Adipose tissue (tissue), 3 donors: ENCODE measurements around the gene HSDL1. TPM values are rescaled to one million over a fixed set of nuclear protein-coding genes. Genes with fewer than 3 reads are reported as not detected.
"Not testable (repeated sequence)": the region's sequence is repeated elsewhere in the genome, so short reads cannot be mapped to it uniquely, and the experiment has no call there.

Experiments used
- H3K27ac ChIP-seq: one replicate; pipeline ENCODE4 v1.5.1; 2013; ENCODE audit warnings: low read depth, low read length
- WGBS, 3 donors: extraction: QIAGEN DNeasy Blood & Tissue Kit; methylation state at CpG; one replicate each; pipeline ENCODE4 v1.1.7; 2013; 5-methylcytosine and 5-hydroxymethylcytosine counted together
- polyA plus RNA-seq, 3 donors: library from polyadenylated mRNA; stranded (reverse); fragments of 200-250 nt; gene quantifications; one replicate each; pipeline ENCODE4 v1.2.3, GENCODE V29; 2013
- donor health status: healthy with polysubstance abuse.
- donor health status: Bipolar disorder and iron deficiency.
- donor health status: healthy.

HSDL1 gene
- polyA plus RNA-seq, 3 donors, result 4.1 to 14.3 (median 6.4) TPM

- no peak overlapping the region for H3K27ac ChIP-seq
- WGBS, 3 donors, result 8 to 10% (median 9%) methylated on average over 12 of the region's 12 CpGs
These were observed 27.5 kb downstream of the HSDL1 start for GRCh38 chr16:84117494-84117843.

DNA sequence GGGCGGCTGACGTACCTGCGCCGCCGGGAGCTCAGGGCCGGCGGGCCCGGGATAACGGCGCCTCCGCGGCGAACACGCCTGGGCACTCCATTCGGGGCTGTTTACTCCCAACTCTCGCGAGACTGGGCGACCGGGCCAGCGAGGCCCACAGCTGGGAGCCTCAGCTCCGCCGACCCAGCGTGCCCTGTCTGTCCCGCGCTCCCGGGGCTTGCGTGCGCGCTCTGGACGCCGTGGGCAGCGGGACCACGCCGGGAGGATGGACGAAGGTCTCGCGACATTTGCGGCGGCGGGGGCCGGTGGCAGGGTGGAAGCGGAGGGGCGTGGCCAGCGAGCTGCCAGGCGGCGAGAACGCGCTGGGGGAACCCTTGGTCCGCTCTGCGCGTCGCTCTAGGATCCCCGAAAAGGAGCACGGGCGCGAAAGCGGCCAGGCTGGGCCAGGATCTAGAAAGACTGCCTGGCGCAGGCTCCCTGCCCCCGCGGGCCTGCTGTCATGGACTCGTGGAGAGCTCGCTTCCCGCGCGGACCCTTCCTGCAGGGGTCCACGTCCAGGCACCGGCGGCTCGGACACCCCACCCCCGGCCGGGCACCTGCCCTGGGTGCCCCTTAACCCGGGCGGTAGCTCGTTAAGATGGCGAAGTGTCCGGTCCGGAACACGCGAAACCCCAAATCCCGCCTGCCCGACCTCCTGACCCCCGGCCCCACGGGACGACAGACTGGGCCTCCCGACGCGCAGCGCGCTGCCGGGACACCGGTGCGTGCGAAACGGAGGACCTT, 28.1 kb downstream of the HSDL1 start, which contains the start of gene MBTPS1:
TSS of gene MBTPS1 (minus strand) at position 223 of the 774 bp plus-strand sequence. CDS start 15,159 bp downstream, outside the sequence.
- WGBS, 3 donors, result 0 to 1% (median 1%) methylated on average over 75 to 94 of the region's 94 CpGs
- H3K27ac ChIP-seq, result no peak within 1 kb of the TSS

DNA sequence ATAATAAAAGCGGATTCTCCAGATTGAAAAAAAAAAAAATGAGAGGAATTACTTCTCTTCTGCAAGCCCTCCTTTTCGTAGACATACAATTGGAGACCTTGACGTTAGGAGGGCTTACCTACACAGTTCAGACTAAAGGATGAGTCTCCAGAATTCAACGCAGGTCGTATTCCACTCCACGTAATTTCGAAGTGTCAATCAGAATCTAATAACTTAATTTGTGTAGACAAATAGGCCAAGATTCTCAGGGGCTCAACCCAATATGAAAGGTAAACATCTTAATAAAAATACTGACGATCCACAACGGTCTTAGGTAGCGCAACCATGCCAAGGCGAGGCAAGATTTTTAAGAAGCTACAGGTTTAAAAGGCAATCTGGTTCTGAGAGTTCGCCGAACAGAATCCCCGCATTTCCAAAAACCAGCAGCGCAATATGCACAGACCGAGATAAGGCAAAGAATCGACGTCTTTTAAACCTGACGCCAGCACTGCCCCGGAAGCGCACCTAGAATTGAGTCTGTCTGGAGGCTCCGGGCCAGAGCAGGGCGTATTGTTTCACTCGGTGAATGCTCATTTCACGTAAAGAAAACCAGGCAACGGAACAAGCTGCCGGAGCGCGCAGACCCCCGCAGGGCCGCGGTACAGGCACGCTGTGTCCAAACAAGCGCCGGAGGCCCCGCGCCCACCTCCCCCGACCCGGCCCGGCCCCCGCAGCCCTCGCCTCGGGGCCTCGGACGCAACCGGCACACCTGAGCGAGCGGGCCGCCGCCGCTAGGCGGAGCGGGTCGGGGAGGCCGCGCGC, 28.9 kb downstream of the HSDL1 start:
- no peak overlapping the region for H3K27ac ChIP-seq
- WGBS, 3 donors, result 1 to 2% (median 1%) methylated on average over 54 to 57 of the region's 57 CpGs

- 96 to 99% (median 98%) methylated on average over 3 of the region's 3 CpGs for WGBS, 3 donors
- H3K27ac ChIP-seq, result not testable (repeated sequence)
These were observed 33.0 kb downstream of the HSDL1 start for GRCh38 chr16:84111949-84112348.

GRCh38 chr16:84111525-84111924, 33.5 kb downstream of the HSDL1 start:
- 53 to 76% (median 64%) methylated on average over 3 of the region's 3 CpGs for WGBS, 3 donors
- no peak overlapping the region for H3K27ac ChIP-seq

DNA sequence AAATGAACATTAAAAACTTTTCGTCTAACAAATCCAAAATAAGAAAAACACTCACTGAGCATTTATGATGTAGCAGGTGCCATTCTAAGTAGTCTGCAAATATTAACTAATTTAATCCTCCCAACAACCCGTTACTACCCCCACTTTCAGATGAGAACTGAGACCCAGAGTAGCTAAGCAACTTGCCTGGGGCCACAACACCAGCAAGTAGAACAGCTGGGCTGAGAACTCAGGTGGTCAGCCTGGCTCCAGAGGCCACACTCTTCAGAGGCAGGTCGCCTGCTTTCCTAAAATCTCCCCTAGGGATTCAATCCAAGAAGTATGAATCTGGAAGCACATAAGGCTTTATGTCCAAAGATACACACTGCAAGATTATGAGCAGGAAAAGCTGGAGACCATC, 34.5 kb downstream of the HSDL1 start:
- 77 to 92% (median 80%) methylated on average over 3 of the region's 3 CpGs for WGBS, 3 donors
- H3K27ac ChIP-seq, result no peak overlapping the region

DNA sequence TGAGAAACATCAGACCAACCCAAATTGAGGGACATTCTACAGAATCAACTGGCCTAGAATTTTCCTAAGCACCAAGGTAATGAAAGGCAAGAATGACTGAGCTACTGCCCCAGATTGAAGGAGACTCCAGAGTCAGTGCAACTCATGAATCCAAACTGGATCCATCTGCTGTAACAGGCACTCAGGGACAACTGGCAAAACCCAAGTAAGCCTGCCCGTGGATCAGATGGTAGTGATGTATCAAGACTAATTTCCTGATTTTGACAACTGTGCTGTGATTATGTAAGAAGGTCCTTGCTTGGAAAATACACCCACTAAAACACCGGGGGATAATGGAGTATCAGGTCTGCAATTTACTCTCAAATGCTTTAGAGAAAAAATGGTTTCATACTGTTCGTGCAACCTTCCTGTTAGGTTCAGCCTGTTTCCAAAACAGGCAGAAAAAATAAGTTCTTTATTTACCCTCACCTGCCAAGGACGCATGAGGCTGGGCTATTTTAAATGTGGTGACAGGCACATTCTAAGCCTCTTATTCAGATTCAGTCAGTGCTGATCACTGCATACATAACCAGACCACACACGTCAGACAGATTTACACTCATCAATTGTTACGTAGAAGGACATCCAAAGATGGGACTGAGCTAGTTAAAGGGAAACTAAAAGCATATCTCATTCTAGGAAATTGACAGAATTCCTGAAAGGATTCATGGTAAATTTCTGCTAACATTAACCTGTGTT, 35.2 kb downstream of the HSDL1 start:
- 37 to 65% (median 65%) methylated on average over 6 of the region's 6 CpGs for WGBS, 3 donors
- H3K27ac ChIP-seq, result no peak overlapping the region

GRCh38 chr16:84107921-84108320, 37.1 kb downstream of the HSDL1 start:
- 76 to 90% (median 82%) methylated on average over 2 of the region's 2 CpGs for WGBS, 3 donors
- no peak overlapping the region for H3K27ac ChIP-seq

- WGBS, 3 donors, result 88 to 91% (median 89%) methylated on average over 13 of the region's 13 CpGs
- no peak overlapping the region for H3K27ac ChIP-seq
These were observed 38.8 kb downstream of the HSDL1 start for GRCh38 chr16:84105948-84106740.

- WGBS, 3 donors, result 77 to 82% (median 80%) methylated on average over 12 of the region's 12 CpGs
These were observed 39.6 kb downstream of the HSDL1 start for GRCh38 chr16:84105301-84105815.

DNA sequence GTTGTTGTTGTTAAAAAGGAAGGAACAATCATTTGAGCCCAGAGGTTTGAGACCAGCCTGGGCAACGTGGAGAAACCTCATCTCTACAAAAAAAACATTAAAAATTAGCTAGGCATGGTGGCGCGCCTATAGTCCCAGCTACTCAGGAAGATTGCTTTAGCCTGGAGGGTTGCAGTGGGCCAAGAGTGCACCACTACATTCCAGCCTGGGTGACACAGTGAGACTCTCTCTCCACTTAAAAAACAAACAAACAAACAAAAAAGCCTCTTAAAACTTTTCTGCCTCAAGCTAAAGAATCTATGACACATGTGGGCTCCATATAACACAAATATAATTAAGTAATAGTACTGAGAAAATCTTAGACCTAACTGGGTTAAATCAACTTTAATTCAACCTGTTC, 40.7 kb downstream of the HSDL1 start:
- H3K27ac ChIP-seq, result no peak overlapping the region
- 76 to 84% (median 76%) methylated on average over 3 of the region's 3 CpGs for WGBS, 3 donors

More at GRCh38 chr16:84105301-84105815, 39.6 kb downstream of the HSDL1 start:
- H3K27ac ChIP-seq, result no peak overlapping the region

- WGBS, 3 donors, result 58 to 69% (median 62%) methylated on average over 5 of the region's 5 CpGs
- H3K27ac ChIP-seq, result no peak overlapping the region
These were observed 41.3 kb downstream of the HSDL1 start for GRCh38 chr16:84103678-84104077.

- WGBS, 3 donors, result 95 to 98% (median 97%) methylated on average over 7 of the region's 7 CpGs
- no peak overlapping the region for H3K27ac ChIP-seq
These were observed 46.0 kb downstream of the HSDL1 start for GRCh38 chr16:84098939-84099338.

DNA sequence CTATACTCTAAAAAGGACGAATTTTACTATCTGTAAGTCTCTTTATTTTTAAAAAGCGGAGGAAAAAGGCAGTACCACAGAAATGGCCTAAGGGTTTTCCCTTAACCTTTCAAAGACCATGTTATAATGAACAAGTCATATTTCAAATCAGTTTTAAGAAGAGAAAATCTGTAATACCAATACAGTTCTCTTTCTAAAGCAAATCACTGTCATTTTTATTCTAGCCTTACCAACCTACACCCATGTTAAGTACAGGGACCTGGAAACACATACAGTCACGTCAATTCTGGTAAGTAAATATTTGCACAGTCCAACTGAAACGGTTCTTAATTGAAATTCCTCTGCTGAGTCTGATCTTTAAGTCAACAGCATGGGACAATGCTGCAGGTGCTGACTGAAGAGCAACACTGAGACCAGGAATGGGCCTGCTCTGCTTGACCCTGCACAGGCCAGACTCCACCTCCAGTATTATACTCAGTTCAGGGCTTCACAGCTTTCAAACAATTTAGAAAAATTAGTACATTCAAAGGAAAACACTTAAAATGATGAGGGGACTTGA, 48.5 kb downstream of the HSDL1 start:
- H3K27ac ChIP-seq, result no peak overlapping the region
- 52 to 84% (median 83%) methylated on average over 4 of the region's 4 CpGs for WGBS, 3 donors

DNA sequence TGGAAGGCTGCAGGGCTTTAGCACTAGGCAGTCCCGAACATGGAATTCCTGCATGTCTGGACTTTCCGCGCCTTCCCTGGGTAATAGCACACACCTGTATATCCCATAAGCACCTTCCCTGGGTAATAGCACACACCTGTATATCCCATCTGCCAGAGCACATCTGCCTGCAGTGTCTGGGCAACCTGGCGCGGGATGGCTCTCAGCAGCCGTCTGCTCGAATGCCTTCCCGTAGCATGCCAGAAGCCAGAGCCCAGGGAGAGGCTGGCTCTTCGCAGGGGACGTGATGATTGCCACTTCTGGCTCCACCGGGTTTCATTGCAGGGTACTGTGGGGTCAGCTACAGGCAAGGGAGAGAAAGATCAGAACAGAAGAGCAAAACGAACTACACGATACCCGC, 49.5 kb downstream of the HSDL1 start:
- 87 to 94% (median 93%) methylated on average over 14 of the region's 14 CpGs for WGBS, 3 donors
- H3K27ac ChIP-seq, result no peak overlapping the region

DNA sequence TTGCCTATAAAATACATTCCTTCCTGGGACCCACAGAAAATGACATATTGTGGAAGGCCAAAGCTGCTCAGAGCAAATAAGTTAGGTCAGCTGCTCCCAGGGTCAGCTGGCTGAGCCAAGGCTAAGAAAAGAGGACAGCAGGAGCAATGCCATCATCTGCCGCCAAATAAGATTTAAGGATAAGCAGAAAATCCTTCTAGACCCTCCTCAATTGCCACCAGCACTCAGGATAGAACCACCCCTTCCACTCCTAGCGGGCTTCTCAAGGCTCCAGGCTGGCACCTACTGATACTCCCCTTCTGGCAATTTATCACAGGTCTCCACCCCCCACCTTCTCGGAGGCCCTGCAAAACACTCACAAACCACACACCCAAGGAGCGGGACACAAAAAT, 51.1 kb downstream of the HSDL1 start:
- WGBS, 3 donors, result 95 to 97% (median 96%) methylated on average over 4 of the region's 4 CpGs
- no peak overlapping the region for H3K27ac ChIP-seq

GRCh38 chr16:84093120-84093878, 51.7 kb downstream of the HSDL1 start:
- H3K27ac ChIP-seq, result no peak overlapping the region
- 89 to 94% (median 91%) methylated on average over 16 of the region's 16 CpGs for WGBS, 3 donors
